Kidney tubule cell (primary cell): ENCODE results near the gene SYNM.
A peak's percentile ranks its signal among the peaks of the same experiment; 100 is the strongest.

Source experiments
- DNase-seq: peaks from one replicate; pipeline ENCODE4 v3.0.0-alpha.2; 2018; ENCODE audit warnings: low spot score

SYNM gene

DNA sequence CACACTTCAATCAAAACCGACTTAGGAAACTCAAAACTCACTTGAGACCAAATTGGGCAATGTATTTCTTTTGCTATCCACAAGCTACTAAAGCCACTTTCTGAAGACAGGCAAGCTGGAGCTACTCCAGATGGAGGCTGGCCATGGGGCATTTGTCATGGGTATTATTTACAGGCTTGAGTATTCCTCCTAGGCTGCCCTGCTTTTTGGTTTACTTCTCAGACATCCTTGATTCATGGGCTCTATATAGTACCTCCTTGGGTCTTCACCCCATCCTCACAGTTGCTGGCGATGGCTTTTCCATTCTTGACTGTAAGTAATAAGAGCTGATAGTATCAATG is 18.6 kb upstream of the SYNM start:
- no peak for DNase-seq

DNA sequence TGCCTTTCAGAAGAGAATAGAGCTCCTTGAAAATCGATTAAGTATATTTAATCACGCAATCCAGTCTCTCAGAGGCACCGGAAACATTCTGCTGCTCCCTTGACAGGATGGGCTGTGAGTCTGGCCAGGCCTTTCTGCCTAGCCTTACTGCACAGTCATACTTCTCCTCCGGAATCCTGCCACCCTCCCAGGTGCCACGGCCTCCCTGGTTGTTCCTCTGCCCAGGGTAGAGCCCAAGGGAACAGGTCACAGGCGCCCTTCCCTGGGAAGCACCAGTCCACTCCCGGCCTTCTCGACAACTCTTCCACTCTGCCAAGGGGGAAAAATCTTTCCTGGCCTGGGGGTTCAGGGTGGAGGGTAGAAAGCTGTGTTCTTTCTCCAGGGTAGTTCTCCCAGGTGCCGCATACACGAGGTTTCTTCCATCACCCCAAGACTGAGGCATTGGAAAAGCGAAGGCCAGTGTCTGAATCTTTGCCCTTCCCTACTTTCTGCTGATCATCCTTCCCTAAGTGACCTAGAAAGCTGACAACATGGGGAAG is 17.4 kb upstream of the SYNM start:
- DNase-seq: no peak

- no peak for DNase-seq
Observed at GRCh38 chr15:99090011-99090699, 14.7 kb upstream of the SYNM start.

- DNase-seq: no peak
Observed at GRCh38 chr15:99090938-99091337, 13.9 kb upstream of the SYNM start.

- DNase-seq: no peak
Observed at GRCh38 chr15:99092554-99093172, 12.2 kb upstream of the SYNM start.

DNA sequence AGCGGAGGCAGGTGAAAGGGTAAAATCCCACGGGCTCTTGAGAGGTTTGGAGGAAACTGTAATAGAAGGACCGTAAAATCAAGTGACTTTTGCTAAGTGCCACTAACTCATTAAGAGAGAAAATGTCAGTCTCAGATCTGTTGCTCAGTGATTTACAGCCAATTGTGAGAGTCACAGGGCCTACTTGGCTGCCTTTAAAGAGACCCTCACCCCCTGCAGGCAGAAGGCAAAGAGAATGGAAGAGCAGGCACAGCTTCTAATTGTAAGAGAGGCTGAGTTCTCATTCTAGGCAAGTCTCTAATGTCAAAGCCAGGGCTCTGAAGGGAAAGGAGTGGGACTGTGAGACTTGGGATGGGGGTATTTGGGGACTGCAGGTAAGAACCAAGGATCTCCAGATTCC is 9.3 kb upstream of the SYNM start:
- DNase-seq: no peak

DNA sequence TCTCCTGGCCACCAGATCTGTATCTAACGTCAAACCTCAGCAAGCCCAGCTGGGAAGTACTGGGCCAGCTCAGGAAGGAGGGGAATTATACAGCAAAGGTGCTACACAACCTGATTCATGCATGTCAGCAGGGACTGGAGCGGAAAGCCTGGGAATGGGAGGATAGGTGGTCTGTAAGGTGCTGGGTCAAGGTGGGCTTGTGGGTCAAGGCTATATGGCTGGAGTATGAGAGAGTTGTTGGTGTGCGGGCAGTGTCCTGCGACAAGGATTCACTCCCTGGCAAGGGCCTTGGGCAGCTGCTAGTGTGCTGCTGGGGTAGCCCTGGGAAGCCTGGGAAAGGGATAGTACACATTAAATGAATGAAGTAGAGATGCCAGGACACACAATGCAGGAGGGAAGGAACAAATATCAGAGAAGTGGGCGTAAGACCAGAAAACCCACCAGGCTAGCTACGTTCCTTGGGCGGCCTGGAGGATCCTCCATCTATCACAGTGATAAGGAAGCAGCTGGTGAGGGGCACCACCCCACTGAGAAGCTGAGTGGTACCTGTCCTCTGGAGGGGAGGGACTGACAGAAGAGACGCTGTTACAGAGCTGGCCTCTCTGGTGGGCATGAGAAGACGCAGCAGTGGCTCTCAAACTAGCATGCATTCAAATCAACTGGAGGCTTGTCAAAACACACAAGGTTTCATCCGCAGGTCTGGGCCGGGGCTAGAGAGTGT is 8.5 kb upstream of the SYNM start:
- DNase-seq: no peak

DNA sequence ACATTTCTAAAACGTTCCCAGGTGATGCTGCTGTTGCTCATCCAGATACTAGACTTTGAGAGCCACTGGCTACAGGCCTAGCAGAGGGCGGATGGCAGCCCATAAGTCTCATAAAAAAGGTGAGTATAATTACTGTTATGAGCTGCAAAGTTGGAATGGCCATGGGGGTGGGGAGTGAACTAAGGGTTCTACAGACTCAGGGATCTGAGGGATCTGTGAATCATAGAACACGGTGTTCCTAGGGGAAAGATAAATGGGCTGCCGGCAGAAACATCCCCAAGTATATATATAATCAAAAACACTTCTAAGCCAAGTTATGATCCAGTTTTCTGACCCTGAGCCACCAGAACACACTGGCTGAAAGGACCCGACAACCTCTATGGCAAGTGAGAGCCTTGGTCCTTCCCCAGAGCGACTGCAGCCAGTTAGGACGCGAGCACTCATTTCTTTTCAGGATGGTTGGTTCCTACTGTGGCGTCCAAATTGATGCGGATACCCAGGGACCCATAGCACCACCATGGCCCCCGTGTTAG is 7.9 kb upstream of the SYNM start:
- no peak for DNase-seq

- DNase-seq: no peak
Observed at GRCh38 chr15:99097441-99098410, 7.2 kb upstream of the SYNM start.

- no peak for DNase-seq
Observed at GRCh38 chr15:99098426-99098825, 6.5 kb upstream of the SYNM start.

- no peak for DNase-seq
Observed at GRCh38 chr15:99098991-99099390, 5.9 kb upstream of the SYNM start.

DNA sequence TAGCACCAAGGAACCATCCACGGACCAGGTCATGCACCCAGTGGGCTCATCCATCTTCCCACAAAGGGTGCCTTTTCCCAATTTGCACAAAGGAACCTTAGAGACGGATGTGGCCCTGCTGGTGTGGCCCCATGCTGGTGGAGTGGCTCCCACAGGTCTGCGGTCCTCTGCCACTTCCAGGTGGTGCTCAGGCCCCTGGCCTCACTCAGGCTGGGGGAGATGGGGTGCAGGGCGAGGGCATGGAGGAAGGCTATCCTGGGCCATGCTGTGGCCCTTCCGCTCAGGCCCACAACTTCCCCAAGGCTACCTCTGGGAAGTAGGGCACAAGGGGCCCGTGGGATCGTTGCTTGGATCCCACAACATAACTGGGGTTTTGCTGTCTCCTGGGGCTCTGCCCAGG is 5.2 kb upstream of the SYNM start:
- DNase-seq: no peak

GRCh38 chr15:99100245-99101173 is 4.4 kb upstream of the SYNM start:
- peak; percentile 68 for DNase-seq

DNA sequence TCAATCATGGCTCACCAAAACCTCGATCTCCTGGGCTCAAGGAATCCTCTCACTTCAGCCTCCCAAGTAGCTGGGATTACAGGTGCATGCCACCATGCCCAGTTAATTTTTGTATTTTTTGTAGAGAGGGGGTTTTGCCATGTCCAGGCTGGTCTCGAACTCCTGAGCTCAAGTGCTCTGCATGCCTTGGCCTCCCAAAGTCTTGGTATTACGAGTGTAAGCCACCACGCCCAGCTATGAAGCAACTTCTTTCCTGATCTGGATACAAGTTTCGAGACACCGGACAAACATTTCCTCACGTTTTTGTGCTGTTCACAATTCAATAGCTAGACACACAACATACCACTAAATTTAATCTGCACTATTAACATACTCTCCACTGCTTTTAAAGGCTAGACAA is 3.4 kb upstream of the SYNM start:
- DNase-seq: no peak

- DNase-seq: no peak
Observed at GRCh38 chr15:99102332-99103235, 2.3 kb upstream of the SYNM start.

- no peak for DNase-seq
Observed at GRCh38 chr15:99103279-99103678, 1.6 kb upstream of the SYNM start.

GRCh38 chr15:99105514-99106341 is 848 bp downstream of the SYNM start:
- DNase-seq: peak; percentile 64

DNA sequence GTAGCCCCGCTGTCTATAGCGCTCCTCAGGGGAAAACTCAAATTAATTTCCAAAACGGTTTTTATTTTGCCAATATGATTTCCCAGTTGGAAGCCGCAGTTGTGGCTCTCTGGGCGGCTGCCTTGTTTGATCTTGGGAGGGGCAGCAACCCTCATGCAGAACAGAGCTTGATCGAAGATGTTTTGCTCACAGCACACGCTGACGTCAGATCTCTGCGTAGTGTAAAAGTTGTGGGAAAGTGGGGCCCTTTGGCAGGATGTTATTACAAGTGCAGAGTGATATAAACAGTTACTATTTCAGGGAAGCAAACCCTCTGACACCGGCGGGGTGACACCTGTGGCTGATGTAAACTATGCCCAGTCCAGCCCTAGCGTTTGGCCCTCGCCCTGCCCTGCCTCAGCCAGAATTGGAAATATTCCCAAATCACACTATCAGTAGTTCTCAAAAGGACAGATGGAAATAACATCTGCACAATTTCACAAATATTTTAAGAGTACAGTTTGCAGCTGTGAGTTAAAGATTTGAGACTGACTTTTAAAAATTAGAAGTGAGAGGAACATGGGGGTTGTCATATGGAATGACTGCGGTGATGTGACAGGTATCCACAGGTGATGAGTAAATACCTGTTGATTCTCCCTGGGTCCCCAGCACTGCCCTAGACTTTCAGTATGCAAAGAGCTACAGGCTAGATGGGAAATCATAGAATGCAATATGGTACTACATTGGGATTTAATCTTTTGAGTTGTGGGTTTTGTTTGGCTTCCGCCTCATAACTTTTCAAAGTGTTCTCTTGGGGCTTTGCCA is 1.7 kb downstream of the SYNM start:
- DNase-seq: no peak
